Testis (tissue), 3 donors: ENCODE results near the gene TNFSF4. TPM values are rescaled to one million over a fixed set of nuclear protein-coding genes. Genes with fewer than 3 reads are reported as not detected.

Experiments used
- DNase-seq: peaks from one replicate; pipeline ENCODE4 v3.0.0-alpha.2; 2019
- H3K27ac ChIP-seq, 2 donors: fragments of 200-600 bp; sonication (generic); one replicate each; pipeline ENCODE4 v1.5.1; 2019
- H3K27me3 ChIP-seq: fragments of 200-600 bp; sonication (generic); one replicate; pipeline ENCODE4 v1.5.1; 2019
- H3K36me3 ChIP-seq: fragments of 200-600 bp; sonication (generic); one replicate; pipeline ENCODE4 v1.5.1; 2017; ENCODE audit warnings: low read depth; ENCODE audit errors: missing control alignments
- H3K4me1 ChIP-seq: fragments of 200-600 bp; sonication (generic); one replicate; pipeline ENCODE4 v1.5.1; 2019
- H3K4me3 ChIP-seq, 2 donors: fragments of 200-600 bp; sonication (generic); one replicate each; pipeline ENCODE4 v1.5.1; 2017 to 2019
- H3K9me3 ChIP-seq: fragments of 200-600 bp; sonication (generic); one replicate; pipeline ENCODE4 v1.5.1; 2017
- CTCF ChIP-seq, 3 experiments: fragments of 450-650 bp in 2 of 3; fragments of 200-600 bp in 1 of 3; sonication (generic) in 1 of 3; IDR thresholded peaks; one replicate each; pipeline ENCODE4 v1.5.1; 2016 to 2019; ENCODE audit warnings: antibody characterized with exemption in 3 of 3, mild to moderate bottlenecking in 2 of 3, moderate library complexity in 1 of 3
- POLR2A ChIP-seq: fragments of 450-650 bp; IDR thresholded peaks from one replicate; pipeline ENCODE4 v1.6.1; 2017; ENCODE audit warnings: antibody characterized with exemption, mild to moderate bottlenecking, moderate library complexity
- WGBS, 2 donors: methylation state at CpG; one replicate each; pipeline ENCODE4 v1.1.5; 2018; 5-methylcytosine and 5-hydroxymethylcytosine counted together
- intact Hi-C: fragments of 100-400 bp; cut with DNase I; formaldehyde crosslinking; loops from one replicate; pipeline ENCODE4 v1.15.1; 2023; ENCODE audit warnings: low total_unique reads
- polyA plus RNA-seq: library from polyadenylated mRNA; stranded (reverse); fragments of 350-450 nt; fragmentation: Illumina TruSeq; extraction: RNeasy Lipid Tissue Mini Kit (QIAGEN cat#74804); gene quantifications from one replicate; pipeline ENCODE4 v1.2.3, GENCODE V29; 2014; ENCODE audit warnings: low read depth, low replicate concordance; ENCODE audit not compliant: insufficient read depth
- total RNA-seq, 2 donors: library from RNA; depleted of rRNA; stranded (reverse); fragments of >200 nt; gene quantifications; one replicate each; pipeline ENCODE4 v1.2.3, GENCODE V29; 2016

TNFSF4 gene
- total and polyA plus RNA-seq, 3 donors from 2014 or later: 11.2 to 17.6 (median 11.5) TPM

GRCh38 chr1:173212952-173213491 is 5.9 kb upstream of the TNFSF4 start:
- TF ChIP-seq POLR2A: no peak
- no peak for TF ChIP-seq CTCF (IDR thresholded peaks at IDR 0.05)
- Histone ChIP-seq H3K4me3 (no peak overlapping the region), H3K9me3 (no peaks in the 10 kb centered on the region), H3K27ac (no peak overlapping the region), H3K27me3 (no peaks in the 10 kb centered on the region), H3K36me3 (no peaks in the 10 kb centered on the region), H3K4me1 (no peaks in the 10 kb centered on the region)
- WGBS, 2 donors: 88 to 95% methylated on average over 2 of the region's 2 CpGs
- no peak for DNase-seq
- intact Hi-C loops: no loop called here

- 70 to 86% methylated on average over 1 of the region's 1 CpG for WGBS, 2 donors
- Histone ChIP-seq H3K4me3 (no peak overlapping the region), H3K27me3 (no peaks in the 10 kb centered on the region), H3K9me3 (no peaks in the 10 kb centered on the region), H3K36me3 (no peaks in the 10 kb centered on the region), H3K4me1 (no peaks in the 10 kb centered on the region), H3K27ac (no peak overlapping the region)
- TF ChIP-seq POLR2A (no peak), CTCF (IDR thresholded peaks at IDR 0.05) (no peak)
- intact Hi-C loops: no loop called here
- DNase-seq: no peak
These were observed 3.6 kb upstream of the TNFSF4 start for GRCh38 chr1:173210716-173211231.

GRCh38 chr1:173210283-173210682 is 3.2 kb upstream of the TNFSF4 start:
- intact Hi-C loops: no loop called here
- TF ChIP-seq POLR2A: no peak
- TF ChIP-seq CTCF (IDR thresholded peaks at IDR 0.05): no peak
- H3K4me3 ChIP-seq: no peak overlapping the region
- no peaks in the 10 kb centered on the region for H3K9me3 ChIP-seq
- DNase-seq: no peak
- H3K36me3 ChIP-seq: no peaks in the 10 kb centered on the region
- H3K27ac ChIP-seq: no peak overlapping the region
- WGBS, 2 donors: 59 to 64% methylated on average over 2 of the region's 2 CpGs
- H3K27me3 ChIP-seq: no peaks in the 10 kb centered on the region
- H3K4me1 ChIP-seq: no peaks in the 10 kb centered on the region

- intact Hi-C loops: no loop called here
- 79 to 88% methylated on average over 4 of the region's 4 CpGs for whole genome bisulfite sequencing, 2 donors
- H3K4me1 ChIP-seq: no peaks in the 10 kb centered on the region
- no peaks in the 10 kb centered on the region for H3K27me3 ChIP-seq
- H3K4me3 ChIP-seq: no peak overlapping the region
- no peak overlapping the region for H3K27ac ChIP-seq
- no peaks in the 10 kb centered on the region for H3K9me3 ChIP-seq
- no peak for TF ChIP-seq CTCF (IDR thresholded peaks at IDR 0.05)
- no peak for TF ChIP-seq POLR2A
- H3K36me3 ChIP-seq: no peaks in the 10 kb centered on the region
- no peak for DNase-seq
These were observed 1.7 kb upstream of the TNFSF4 start for GRCh38 chr1:173208868-173209267.

GRCh38 chr1:173208146-173208545 is 1.0 kb upstream of the TNFSF4 start:
- no peaks in the 10 kb centered on the region for H3K36me3 ChIP-seq
- no peak for DNase-seq
- WGBS, 2 donors: 75 to 76% methylated on average over 1 of the region's 1 CpG
- intact Hi-C loops: no loop called here
- no peak overlapping the region for H3K4me3 ChIP-seq
- no peak overlapping the region for H3K27ac ChIP-seq
- H3K9me3 ChIP-seq: no peaks in the 10 kb centered on the region
- peaks cover 2% of the 10 kb centered on the region for H3K4me1 ChIP-seq
- no peaks in the 10 kb centered on the region for H3K27me3 ChIP-seq
- TF ChIP-seq POLR2A (no peak), CTCF (IDR thresholded peaks at IDR 0.05) (no peak)
